Measurements from ENCODE around the gene P2RY13.

DNA sequence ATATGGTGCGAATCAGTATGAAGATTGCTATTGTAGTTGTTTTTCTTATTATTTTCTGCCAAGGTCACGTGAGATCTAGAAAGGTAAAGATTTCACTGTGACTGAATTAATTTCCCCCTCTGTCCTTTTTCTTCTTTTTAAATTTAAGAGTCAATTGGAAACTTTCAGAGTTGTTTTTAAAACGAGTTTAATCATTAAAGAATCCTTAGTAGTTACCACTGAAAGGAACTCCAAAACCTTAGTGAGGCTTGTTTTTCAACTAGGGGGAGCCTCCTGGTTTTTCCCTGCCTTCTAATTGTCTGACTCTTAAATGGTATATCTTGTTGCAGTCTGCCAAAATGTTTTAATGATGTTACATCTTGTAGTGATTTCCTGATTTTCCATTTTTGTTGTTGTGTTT is 37.6 kb upstream of the P2RY13 start:
- no peak for TF ChIP-seq CTCF (IDR thresholded peaks at IDR 0.05)
- TF ChIP-seq POLR2A (IDR thresholded peaks at IDR 0.05) = no peak
